Mononuclear cell (primary cell): ENCODE measurements around the gene FERMT1. TPM values are rescaled to one million over a fixed set of nuclear protein-coding genes. Genes with fewer than 3 reads are reported as not detected.
"Not testable (repeated sequence)": the region's sequence is repeated elsewhere in the genome, so short reads cannot be mapped to it uniquely, and the experiment has no call there.

ENCODE experiments used
- H3K27me3 ChIP-seq: 2 replicates; pipeline ENCODE4 v1.6.0; 2011; ENCODE audit warnings: low read length, control low read depth; ENCODE audit not compliant: insufficient read depth
- H3K4me1 ChIP-seq: 2 replicates; pipeline ENCODE4 v1.5.1; 2011; ENCODE audit warnings: mild to moderate bottlenecking, low read length, control low read depth; ENCODE audit not compliant: insufficient read depth
- H3K4me3 ChIP-seq: 2 replicates; pipeline ENCODE4 v1.5.1; 2011; ENCODE audit warnings: mild to moderate bottlenecking, low read length, moderate library complexity
- H3K9me3 ChIP-seq: 2 replicates; pipeline ENCODE4 v1.5.1; 2011; ENCODE audit warnings: low read depth, mild to moderate bottlenecking, control low read depth, low read length
- total RNA-seq: library from RNA; depleted of rRNA; stranded (reverse); fragments of >200 nt; gene quantifications from one replicate; pipeline ENCODE4 v1.2.3, GENCODE V29; 2012

FERMT1 gene
- total RNA-seq, 1 donor = under 0.01 TPM

DNA sequence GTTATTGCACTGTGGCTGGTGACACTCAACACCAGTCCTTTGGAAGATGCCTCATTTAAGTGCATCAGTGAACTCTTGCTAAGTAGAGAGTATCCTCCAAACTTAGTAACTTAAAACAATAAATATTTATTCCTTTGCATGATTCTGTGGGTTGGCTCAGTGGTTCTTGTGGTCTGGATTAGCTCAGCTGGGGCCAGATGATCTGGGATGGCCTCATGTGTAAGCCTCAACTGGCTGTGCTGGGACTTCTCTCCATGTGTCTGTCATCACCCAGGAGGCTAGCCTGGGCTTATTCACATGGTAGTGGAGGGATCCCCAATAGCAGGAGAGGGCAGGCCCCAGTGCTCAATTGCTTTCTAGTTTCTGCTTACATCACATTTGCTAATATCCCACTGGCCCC, 77.3 kb downstream of the FERMT1 start:
- Histone ChIP-seq H3K4me3 (no peak overlapping the region), H3K9me3 (no peaks in the 10 kb centered on the region), H3K4me1 (no peaks in the 10 kb centered on the region), H3K27me3 (peaks cover 3% of the 10 kb centered on the region)

DNA sequence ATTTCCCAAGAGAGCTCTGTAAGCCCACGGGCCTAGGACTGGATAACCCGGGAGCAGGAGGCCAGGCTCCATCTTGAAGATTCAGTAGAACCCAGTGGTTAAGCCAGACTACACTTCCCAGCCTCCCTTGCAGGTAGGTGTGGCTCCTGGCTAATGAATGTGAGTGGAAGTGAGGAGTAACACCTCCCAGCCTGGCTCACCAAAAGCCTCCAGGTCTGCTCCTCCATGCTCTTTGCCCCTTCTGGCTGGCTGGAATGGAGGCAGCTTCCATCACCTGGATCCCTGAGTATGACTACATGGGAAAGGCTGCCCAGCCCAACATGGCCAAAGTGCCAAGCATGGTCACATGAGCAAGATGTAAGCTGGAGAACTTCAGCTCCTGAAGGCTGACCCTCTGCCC, 78.7 kb downstream of the FERMT1 start:
- Histone ChIP-seq H3K4me3 (no peak overlapping the region), H3K9me3 (no peaks in the 10 kb centered on the region), H3K4me1 (no peaks in the 10 kb centered on the region), H3K27me3 (no peaks in the 10 kb centered on the region)

DNA sequence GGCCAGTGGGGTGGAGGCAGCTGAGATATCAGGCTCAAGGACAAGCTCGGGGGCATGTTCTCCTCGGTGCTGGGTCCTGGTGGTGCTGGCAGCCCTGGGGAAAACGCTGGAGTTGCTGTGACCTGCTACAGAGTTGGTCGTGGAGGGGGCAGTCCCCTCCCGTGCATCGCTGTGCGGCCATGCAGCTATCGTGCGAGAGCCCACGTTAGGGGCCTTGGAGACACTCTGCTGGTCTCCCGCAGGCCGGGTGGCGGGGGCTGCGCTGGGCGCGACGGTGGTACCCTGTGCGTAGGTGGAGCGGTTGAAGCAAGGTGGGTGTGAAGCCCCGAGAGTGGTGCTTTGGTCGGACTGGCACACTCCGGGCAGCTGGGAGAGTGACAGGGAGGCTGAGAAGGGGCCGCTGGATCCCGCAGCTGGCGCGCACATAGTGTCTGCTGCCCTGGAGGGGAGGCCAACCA, 81.0 kb downstream of the FERMT1 start:
- Histone ChIP-seq H3K4me1 (no peaks in the 10 kb centered on the region), H3K4me3 (no peak overlapping the region), H3K27me3 (no peaks in the 10 kb centered on the region), H3K9me3 (no peaks in the 10 kb centered on the region)

DNA sequence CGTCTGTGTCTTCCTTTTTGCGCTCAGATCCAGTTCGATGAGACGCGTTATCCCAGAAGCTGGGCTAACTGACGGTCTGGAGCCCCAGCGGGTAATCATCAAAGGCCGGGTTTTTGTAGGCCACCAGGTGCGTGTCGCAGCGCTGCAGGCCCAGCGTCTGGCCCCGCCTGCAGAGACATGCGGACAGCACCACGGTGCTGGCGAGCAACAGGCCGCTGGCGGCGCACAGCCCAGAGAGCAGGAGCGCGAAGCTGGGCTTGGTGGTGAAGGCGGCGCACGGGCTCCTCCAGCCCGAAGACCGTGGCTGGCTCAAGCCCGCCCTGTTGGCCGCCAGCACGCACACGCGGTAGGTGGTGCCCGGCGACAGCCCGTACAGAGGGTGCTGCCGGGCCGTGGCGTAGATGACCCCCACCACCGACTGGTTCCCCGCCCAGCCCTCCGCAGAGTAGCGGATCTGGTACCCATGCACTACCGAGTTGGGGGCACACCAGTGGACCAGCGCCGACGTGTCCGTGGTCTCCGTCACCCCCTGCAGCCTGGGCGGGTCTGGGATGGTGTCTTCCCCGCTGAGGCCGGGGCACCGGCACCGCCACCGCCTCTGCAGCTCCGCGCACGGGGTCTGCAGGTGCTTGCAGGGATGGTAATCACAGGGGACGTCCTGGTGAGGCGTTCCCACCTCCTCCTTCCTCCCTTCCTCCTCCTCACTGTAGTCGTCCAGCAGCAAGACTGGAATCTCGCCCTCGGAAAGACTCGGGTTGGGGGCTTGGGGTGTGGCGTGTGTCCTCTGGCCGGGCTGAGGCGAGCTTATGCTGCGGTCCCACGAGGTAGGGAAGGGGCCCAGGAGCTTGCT, 81.6 kb downstream of the FERMT1 start:
- Histone ChIP-seq H3K4me1 (no peaks in the 10 kb centered on the region), H3K9me3 (no peaks in the 10 kb centered on the region), H3K27me3 (no peaks in the 10 kb centered on the region), H3K4me3 (no peak overlapping the region)

DNA sequence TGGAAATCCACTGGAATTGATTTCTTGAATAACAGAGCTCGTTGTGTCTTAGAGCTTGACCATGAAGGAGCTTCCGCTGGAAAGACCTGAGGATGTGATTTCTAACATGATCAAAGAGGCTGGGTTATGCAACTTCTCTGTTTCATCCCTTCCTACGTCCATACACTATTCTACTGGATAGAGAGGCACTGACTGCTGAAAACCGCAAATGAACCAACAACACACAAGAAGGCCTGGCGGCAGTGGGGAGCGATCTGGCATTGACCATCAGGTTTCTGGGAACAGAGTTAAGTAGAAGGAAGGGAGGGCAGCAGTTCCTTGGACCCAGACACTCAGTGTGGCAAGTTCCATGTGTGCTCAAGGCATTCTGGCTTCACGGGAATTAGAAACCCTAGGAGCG, 82.3 kb downstream of the FERMT1 start:
- Histone ChIP-seq H3K4me3 (no peak overlapping the region), H3K27me3 (no peaks in the 10 kb centered on the region), H3K4me1 (no peaks in the 10 kb centered on the region), H3K9me3 (no peaks in the 10 kb centered on the region)

DNA sequence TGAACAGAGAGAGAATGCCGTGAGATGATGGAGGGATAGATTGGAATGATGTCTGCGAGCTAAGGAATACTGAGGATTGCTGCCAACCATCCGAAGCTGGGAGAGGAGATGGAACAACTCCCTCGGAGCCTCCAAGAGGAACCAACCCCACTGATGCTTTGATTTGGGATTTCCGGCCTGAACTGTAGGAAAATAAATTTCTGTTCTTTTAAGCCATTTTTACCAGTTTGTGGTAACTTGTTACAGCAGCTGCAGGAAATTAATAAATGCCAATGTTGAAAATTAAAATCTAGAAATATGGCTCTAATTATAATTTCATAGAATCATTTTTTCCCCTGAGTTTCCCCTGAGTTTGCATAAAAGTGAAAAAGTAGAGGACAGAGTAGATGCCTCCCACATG, 83.1 kb downstream of the FERMT1 start:
- no peaks in the 10 kb centered on the region for H3K4me1 ChIP-seq
- H3K9me3 ChIP-seq = no peaks in the 10 kb centered on the region
- H3K4me3 ChIP-seq = no peak overlapping the region
- H3K27me3 ChIP-seq = no peaks in the 10 kb centered on the region

DNA sequence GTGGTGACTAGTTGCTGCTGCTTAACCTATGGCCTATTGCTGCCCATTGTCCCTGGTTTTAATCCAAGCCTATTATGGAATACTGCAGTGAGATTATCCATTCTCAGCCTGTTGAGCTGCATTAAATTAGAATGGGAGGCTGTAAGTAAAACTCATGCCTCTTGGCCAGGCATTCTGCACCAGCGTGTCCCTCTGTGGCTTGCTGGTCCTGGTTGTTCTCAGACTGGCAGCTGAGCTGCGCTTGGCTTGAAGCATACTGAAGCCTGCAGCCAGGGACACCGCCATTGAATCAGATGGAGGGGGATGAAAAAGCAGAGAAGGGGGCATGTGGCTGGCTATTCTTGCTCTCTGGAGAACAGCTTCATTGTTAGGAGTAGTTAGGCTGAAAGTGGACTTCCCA, 84.6 kb downstream of the FERMT1 start:
- H3K9me3 ChIP-seq = no peaks in the 10 kb centered on the region
- H3K4me1 ChIP-seq = no peaks in the 10 kb centered on the region
- no peak overlapping the region for H3K4me3 ChIP-seq
- H3K27me3 ChIP-seq = no peaks in the 10 kb centered on the region

DNA sequence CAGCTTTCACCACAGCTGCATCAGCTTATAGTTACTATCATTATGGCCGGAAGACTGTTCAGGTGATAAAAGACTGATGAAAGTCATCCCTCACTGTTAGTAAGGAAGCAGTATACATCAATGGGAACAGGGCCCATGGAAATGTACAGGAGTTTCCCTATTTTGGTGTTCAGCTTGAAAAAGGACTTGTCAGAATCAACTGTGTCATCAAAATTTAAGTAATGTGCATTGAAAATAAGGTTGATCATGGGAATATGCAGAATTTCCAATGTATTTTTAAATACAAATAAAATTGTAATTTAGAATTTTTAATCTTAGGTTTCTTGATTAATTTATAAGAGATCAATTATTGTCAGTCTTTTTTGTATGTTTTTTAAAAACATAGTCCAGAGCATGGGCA, 85.7 kb downstream of the FERMT1 start:
- H3K4me3 ChIP-seq = no peak overlapping the region
- no peaks in the 10 kb centered on the region for H3K4me1 ChIP-seq
- H3K9me3 ChIP-seq = no peaks in the 10 kb centered on the region
- H3K27me3 ChIP-seq = no peaks in the 10 kb centered on the region

DNA sequence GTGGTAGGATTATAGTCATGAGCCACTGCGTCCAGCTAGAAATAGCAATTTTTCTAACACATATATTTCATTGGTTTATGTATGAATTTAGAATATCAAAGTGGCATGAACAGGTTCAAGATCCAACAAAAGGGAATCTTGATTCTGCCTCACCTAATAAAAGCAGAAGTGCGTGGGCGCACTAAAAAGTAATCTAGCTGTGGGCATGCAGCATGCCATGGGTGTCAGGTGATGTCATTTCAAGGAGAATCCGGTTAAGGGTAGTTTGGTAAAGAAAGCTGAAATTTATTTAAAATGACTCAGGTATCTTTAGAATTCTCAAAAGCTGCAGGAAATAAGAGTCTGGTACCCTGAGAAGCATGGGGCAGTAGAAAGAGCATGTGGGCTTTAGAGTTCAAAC, 86.6 kb downstream of the FERMT1 start:
- Histone ChIP-seq H3K4me1 (no peaks in the 10 kb centered on the region), H3K27me3 (no peaks in the 10 kb centered on the region), H3K9me3 (no peaks in the 10 kb centered on the region), H3K4me3 (no peak overlapping the region)

DNA sequence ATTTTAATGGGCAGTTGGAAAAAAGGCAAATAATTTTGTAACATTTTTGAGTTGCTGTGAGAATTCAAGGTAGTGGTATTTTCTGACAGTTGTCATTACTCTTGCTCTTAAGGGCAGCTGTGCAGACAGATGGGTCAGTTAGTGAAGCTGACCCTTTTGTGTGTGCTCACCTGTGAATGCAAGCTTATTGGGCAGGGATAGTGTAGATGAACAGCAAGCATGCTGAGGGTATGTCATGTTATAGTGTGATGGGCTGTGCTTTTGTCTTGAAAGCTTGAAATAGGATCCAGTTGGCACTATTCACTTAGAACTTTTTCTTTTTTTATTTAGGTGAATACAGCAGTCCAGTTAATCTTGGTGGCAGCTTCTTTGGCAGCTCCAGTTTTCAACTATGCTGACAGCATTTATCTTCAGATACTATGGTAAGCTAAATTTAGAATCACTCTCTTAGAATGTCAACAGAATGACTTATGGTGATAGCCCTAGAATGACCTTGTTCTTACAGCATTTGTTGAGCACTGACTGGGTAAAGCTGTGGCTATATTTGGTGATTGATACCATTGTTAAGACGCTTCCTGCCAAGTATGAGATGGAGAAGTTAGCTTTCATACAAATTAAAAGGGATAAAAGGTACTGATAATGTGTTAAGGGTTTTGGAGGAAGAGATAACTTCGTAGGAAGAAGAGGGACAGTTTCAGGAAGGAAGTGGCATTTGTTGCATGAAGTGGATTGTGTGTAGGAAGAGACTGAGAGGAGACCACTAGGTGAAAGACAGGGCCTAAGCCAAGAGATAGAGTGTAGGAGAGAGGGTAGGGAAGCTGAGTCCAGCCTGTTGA, 88.5 kb downstream of the FERMT1 start:
- Histone ChIP-seq H3K9me3 (no peaks in the 10 kb centered on the region), H3K4me1 (no peaks in the 10 kb centered on the region), H3K27me3 (no peaks in the 10 kb centered on the region), H3K4me3 (no peak overlapping the region)

DNA sequence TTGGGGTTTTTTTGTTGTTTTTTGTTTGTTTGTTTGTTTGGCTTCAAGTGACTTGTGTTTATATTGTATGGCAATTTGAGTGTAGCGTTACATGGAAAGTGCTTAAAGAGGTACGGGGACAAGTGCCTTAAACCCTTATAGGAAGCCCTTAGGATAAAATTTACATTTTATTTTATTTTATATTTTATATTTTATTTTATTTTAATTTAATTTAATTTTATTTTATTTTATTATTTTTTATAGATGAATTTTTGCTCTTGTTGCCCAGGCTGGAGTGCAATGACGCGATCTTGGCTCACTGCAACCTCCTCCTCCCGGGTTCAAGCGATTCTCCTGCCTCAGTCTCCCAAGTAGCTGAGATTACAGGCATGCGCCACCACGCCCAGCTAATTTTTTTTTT, 89.9 kb downstream of the FERMT1 start:
- not testable (repeated sequence) for H3K27me3 ChIP-seq

DNA sequence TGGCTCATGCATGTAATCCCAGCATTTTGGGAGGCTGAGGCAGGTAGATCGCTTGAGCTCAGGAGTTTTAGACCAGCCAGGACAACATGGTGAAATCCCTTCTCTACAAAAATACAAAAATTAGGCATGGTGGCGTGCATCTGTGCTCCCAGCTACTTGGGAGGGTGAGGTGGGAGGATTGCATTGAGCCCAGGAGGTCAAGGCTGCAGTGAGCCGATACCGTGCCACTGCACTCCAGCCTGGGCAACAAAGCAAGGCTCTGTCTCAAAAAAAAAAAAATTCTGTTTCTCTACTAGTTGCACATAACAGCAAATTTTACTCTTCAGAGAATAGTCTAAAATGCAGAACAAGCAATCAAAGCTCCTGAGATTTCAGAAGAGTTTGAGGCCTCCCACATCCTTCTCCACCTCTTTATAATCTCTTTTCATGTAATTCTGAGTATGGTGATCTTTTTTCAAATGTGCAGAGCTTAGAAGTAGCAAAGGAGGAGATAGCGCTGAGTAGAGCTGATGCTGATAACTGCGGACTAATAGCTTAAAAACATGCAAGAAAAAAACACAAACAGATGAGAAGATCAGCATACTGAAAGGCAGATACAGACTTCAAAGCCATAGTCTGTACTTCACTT, 92.3 kb downstream of the FERMT1 start:
- Histone ChIP-seq H3K4me3 (no peak overlapping the region), H3K27me3 (no peaks in the 10 kb centered on the region), H3K4me1 (no peaks in the 10 kb centered on the region), H3K9me3 (no peaks in the 10 kb centered on the region)

More for the DNA sequence above, 89.9 kb downstream of the FERMT1 start:
- H3K4me1 ChIP-seq, H3K4me3 ChIP-seq, H3K9me3 ChIP-seq: not testable (repeated sequence)

DNA sequence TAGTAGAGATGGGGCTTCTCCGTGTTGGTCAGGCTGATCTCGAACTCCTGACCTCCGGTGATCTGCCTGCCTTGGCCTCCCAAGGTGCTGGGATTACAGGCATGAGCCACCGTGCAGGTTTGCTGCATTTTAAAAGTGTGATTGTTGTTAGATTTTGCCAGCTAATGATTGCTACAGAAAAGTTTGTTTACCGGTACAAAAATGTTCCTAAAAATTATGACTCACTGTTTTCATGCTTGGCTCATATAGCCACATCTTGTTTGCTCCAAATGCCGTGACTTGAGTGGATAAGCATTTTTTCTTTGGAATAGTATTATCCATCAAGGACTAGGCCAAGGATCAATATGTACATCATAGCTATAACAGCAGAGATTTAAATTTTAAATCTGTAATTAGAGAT, 93.3 kb downstream of the FERMT1 start:
- Histone ChIP-seq H3K4me1 (no peaks in the 10 kb centered on the region), H3K4me3 (no peak overlapping the region), H3K27me3 (no peaks in the 10 kb centered on the region), H3K9me3 (no peaks in the 10 kb centered on the region)

DNA sequence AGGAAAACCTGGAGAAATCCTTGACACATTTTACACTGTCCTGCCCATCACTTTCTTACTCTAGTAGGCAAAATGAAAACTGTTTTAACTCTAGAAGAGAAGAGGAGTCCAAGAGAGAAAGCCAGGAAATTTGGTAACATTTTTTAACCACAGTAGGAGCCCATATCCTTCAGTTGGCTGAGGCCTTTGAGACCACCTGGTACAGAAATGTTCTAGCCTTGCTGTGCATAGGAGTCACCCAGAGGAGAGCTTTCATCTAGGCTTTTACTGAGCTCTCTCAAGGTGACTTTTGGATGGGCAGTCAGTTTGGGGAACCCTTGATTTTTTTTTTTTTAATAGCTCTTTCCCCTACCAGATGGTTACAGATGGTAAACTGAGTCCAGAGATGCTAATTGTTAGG, 94.0 kb downstream of the FERMT1 start:
- Histone ChIP-seq H3K4me3 (no peak overlapping the region), H3K9me3 (no peaks in the 10 kb centered on the region), H3K4me1 (no peaks in the 10 kb centered on the region), H3K27me3 (no peaks in the 10 kb centered on the region)

DNA sequence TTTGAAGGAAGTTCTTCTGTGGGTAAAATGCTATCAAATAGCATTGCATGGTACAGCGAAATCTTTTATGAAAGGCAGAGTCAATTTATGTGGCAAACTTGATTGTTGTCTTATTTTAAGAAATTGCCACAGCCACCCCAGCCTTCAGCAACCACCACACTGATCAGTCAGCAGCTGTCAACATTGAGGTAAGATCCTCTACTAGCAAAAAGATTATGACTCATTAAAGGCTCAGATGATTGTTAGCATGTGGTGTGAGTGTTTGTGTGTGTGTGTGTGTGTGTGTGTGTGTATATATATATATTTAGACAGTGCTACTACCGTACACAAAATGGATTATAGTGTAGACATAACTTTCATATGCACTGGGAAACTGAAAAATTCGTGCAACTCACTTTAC, 96.8 kb downstream of the FERMT1 start:
- H3K4me1 ChIP-seq = no peaks in the 10 kb centered on the region
- H3K4me3 ChIP-seq = no peak overlapping the region
- no peaks in the 10 kb centered on the region for H3K9me3 ChIP-seq
- no peaks in the 10 kb centered on the region for H3K27me3 ChIP-seq
